GM21529 (cell line): ENCODE measurements around the gene ROMO1.
"Not testable (repeated sequence)": the region's sequence is repeated elsewhere in the genome, so short reads cannot be mapped to it uniquely, and the experiment has no call there.

Experiments used
- ATAC-seq: cut with Tn5 transposase; IDR thresholded peaks from one replicate; pipeline ENCODE4 v1.9.1; 2021; ENCODE audit not compliant: unreplicated experiment

Gene ROMO1

GRCh38 chr20:35729836-35730582, 30.8 kb downstream of the ROMO1 start:
- no peak for ATAC-seq

- ATAC-seq = no peak
Measured at GRCh38 chr20:35730583-35731468, 31.6 kb downstream of the ROMO1 start.

GRCh38 chr20:35731469-35731788, 32.2 kb downstream of the ROMO1 start:
- ATAC-seq = no peak

GRCh38 chr20:35731862-35732643, 32.8 kb downstream of the ROMO1 start:
- ATAC-seq = no peak

- ATAC-seq = no peak
Measured at GRCh38 chr20:35732644-35732982, 33.4 kb downstream of the ROMO1 start.

- no peak for ATAC-seq
Measured at GRCh38 chr20:35734374-35734773, 35.2 kb downstream of the ROMO1 start.

GRCh38 chr20:35734777-35735649, 35.8 kb downstream of the ROMO1 start:
- no peak for ATAC-seq

GRCh38 chr20:35735826-35736470, 36.7 kb downstream of the ROMO1 start:
- ATAC-seq = no peak

- ATAC-seq = no peak
Measured at GRCh38 chr20:35737865-35738333, 38.7 kb downstream of the ROMO1 start.

GRCh38 chr20:35738410-35739179, 39.4 kb downstream of the ROMO1 start:
- no peak for ATAC-seq

- ATAC-seq = no peak
Measured at GRCh38 chr20:35739294-35740163, 40.3 kb downstream of the ROMO1 start.

GRCh38 chr20:35741892-35742740, 42.9 kb downstream of the ROMO1 start, which contains the start of gene RBM39:
RBM39 (minus strand) TSS chr20:35742260; CDS start chr20:35740874, 1,386 bp downstream.
- ATAC-seq = peak; percentile 86

GRCh38 chr20:35742741-35743523, 43.7 kb downstream of the ROMO1 start:
- ATAC-seq = peak; percentile 32

GRCh38 chr20:35743693-35744491, 44.7 kb downstream of the ROMO1 start:
- ATAC-seq = no peak

GRCh38 chr20:35744492-35744841, 45.3 kb downstream of the ROMO1 start:
- not testable (repeated sequence) for ATAC-seq
